Neuron (in vitro differentiated cells): ENCODE data around the gene DENND1C.

ENCODE experiments used
- H2AFZ ChIP-seq: one replicate; pipeline ENCODE4 v1.6.1; 2013; ENCODE audit warnings: low read depth, mild to moderate bottlenecking, inconsistent platforms, low read length, moderate library complexity
- H3K27me3 ChIP-seq: one replicate; pipeline ENCODE4 v1.6.1; 2013; ENCODE audit warnings: low read length; ENCODE audit not compliant: insufficient read depth
- H3K36me3 ChIP-seq: one replicate; pipeline ENCODE4 v1.6.1; 2013; ENCODE audit warnings: low read length; ENCODE audit not compliant: insufficient read depth
- H3K4me1 ChIP-seq: one replicate; pipeline ENCODE4 v1.6.1; 2013; ENCODE audit warnings: low read length; ENCODE audit not compliant: insufficient read depth
- H3K4me3 ChIP-seq: 2 replicates; pipeline ENCODE4 v1.5.1; 2013; ENCODE audit warnings: mild to moderate bottlenecking, low read length, moderate library complexity
- H3K9me3 ChIP-seq: one replicate; pipeline ENCODE4 v1.6.1; 2013; ENCODE audit warnings: low read length

DENND1C gene

GRCh38 chr19:6481541-6482342, at the start of gene DENND1C:
Gene DENND1C, minus strand, starts transcription at chr19:6481787. Its CDS starts 92 bp downstream, at chr19:6481695.
- no peak within 1 kb of the TSS for H2AFZ ChIP-seq
- H3K36me3 ChIP-seq: no peaks in the 10 kb centered on the region
- H3K9me3 ChIP-seq: peaks cover 4% of the 10 kb centered on the region
- no peaks in the 10 kb centered on the region for H3K4me1 ChIP-seq
- peaks cover 10% of the 10 kb centered on the region for H3K27me3 ChIP-seq
- no peak within 1 kb of the TSS for H3K4me3 ChIP-seq

- Histone ChIP-seq H2AFZ (peak within 1 kb of the TSS; percentile 50), H3K27me3 (peaks cover 22% of the 10 kb centered on the region), H3K9me3 (no peaks in the 10 kb centered on the region), H3K4me3 (peak within 1 kb of the TSS; percentile 38), H3K4me1 (peaks cover 9% of the 10 kb centered on the region), H3K36me3 (no peaks in the 10 kb centered on the region)
Observed at GRCh38 chr19:6530386-6531162, 49.0 kb upstream of the DENND1C start, which contains the start of gene TNFSF9. Gene TNFSF9, plus strand, starts transcription at chr19:6531026. Its CDS starts 11 bp downstream, at chr19:6531037.

GRCh38 chr19:6529937-6530385, 48.4 kb upstream of the DENND1C start:
- no peaks in the 10 kb centered on the region for H3K9me3 ChIP-seq
- H3K36me3 ChIP-seq: no peaks in the 10 kb centered on the region
- peaks cover 22% of the 10 kb centered on the region for H3K27me3 ChIP-seq
- H2AFZ ChIP-seq: no peak overlapping the region
- H3K4me1 ChIP-seq: peaks cover 9% of the 10 kb centered on the region
- H3K4me3 ChIP-seq: no peak overlapping the region

DNA sequence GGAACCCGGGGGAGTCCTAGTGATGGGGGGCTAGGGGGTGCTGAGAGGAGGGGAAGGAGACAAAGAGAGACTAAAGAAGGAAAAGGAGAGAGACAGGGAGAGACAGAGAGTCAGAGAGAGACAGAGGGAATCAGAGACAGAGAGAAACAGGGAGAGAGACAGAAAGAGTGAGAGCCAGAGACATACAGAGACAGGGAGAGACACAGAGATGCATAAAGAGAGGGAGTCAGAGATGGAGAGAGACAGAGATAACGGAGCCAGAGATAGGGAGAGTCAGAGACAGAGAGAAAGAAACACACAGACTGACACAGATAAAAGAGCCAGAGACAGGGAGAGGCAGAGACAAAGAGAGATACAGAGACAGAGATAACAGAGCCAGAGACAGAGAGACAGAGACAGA, 47.8 kb upstream of the DENND1C start:
- Histone ChIP-seq H3K9me3 (no peaks in the 10 kb centered on the region), H3K27me3 (peaks cover 22% of the 10 kb centered on the region), H3K4me1 (peaks cover 9% of the 10 kb centered on the region), H3K4me3 (no peak overlapping the region), H2AFZ (no peak overlapping the region), H3K36me3 (no peaks in the 10 kb centered on the region)

DNA sequence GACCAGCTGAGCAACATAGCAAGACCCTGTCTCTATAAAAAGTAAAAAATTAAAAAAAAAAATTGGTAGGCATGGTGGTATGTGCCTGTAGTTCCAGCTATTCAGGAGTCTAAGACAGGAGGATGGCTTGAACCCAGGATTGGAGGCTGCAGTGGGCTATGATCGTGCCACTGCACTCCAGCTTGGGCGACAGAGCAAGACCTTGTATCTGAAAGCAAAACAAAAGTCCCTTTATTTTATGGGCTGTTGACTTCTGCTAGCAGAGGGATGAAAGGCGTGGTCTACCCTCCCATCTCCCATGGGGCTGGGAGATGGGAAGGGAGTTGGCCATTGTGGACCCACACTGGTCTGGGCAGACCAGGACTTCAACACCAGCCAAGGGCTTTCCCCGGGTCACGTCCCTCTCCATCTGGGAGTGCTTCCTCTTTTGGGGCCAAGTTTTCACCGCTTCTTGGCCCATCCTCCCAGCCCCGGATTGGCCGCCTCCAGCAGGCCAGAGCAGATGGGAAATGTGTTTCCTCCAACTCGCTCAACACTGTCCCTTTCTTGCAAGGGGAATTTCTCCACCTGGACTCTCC, 47.0 kb upstream of the DENND1C start:
- Histone ChIP-seq H3K36me3 (no peaks in the 10 kb centered on the region), H3K9me3 (no peaks in the 10 kb centered on the region), H3K4me1 (peaks cover 9% of the 10 kb centered on the region), H2AFZ (no peak overlapping the region), H3K27me3 (peaks cover 22% of the 10 kb centered on the region), H3K4me3 (no peak overlapping the region)

GRCh38 chr19:6527893-6528543, 46.4 kb upstream of the DENND1C start:
- Histone ChIP-seq H2AFZ (no peak overlapping the region), H3K36me3 (no peaks in the 10 kb centered on the region), H3K9me3 (no peaks in the 10 kb centered on the region), H3K4me1 (peaks cover 9% of the 10 kb centered on the region), H3K27me3 (peaks cover 22% of the 10 kb centered on the region), H3K4me3 (no peak overlapping the region)

DNA sequence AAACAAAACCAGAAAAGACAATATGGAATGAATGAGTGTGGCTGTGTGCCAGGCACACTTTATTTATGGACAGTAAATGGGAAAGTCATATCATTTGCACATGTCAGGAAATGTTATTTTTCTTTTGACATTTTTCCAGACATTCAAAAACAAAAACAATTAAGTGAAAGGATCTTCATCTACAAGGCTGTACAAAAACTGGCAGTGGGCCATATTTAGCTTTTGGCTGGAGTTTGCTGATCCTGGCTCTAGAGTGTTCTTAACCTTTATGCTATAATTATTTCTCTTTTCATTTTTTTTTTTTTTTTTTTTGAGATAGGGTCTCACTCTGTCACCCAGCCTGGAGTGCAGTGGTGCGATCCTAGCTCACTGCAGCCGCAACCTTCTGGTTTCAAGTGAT, 42.7 kb upstream of the DENND1C start:
- Histone ChIP-seq H3K27me3 (no peaks in the 10 kb centered on the region), H2AFZ (no peak overlapping the region), H3K9me3 (no peaks in the 10 kb centered on the region), H3K4me1 (no peaks in the 10 kb centered on the region), H3K36me3 (no peaks in the 10 kb centered on the region), H3K4me3 (no peak overlapping the region)

GRCh38 chr19:6522712-6523111, 41.1 kb upstream of the DENND1C start:
- Histone ChIP-seq H3K27me3 (no peaks in the 10 kb centered on the region), H3K9me3 (no peaks in the 10 kb centered on the region), H3K4me3 (no peak overlapping the region), H2AFZ (no peak overlapping the region), H3K4me1 (no peaks in the 10 kb centered on the region), H3K36me3 (no peaks in the 10 kb centered on the region)

- no peaks in the 10 kb centered on the region for H3K9me3 ChIP-seq
- H3K4me3 ChIP-seq: no peak overlapping the region
- H3K27me3 ChIP-seq: no peaks in the 10 kb centered on the region
- no peak overlapping the region for H2AFZ ChIP-seq
- H3K4me1 ChIP-seq: no peaks in the 10 kb centered on the region
- H3K36me3 ChIP-seq: no peaks in the 10 kb centered on the region
Observed at GRCh38 chr19:6521718-6522646, 40.4 kb upstream of the DENND1C start.

DNA sequence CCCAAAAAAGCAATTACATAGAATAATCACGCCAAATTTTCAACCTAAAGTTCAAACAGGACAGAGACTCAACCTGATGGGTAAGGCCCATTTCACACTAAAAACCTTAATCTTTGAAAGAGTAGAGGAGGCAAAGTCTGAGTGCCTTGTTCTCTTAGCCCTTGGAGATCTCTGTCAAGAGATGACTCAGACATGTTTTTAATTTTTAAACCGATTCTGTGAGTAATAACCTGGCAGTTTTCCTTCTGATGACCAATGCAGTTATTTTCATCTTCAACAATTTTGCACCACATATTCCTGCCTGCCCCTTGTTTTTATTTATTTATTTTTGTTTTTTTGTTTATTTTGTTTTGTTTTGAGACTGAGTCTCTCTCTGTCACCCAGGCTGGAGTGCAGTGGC, 37.7 kb upstream of the DENND1C start:
- Histone ChIP-seq H3K4me3 (no peak overlapping the region), H3K27me3 (no peaks in the 10 kb centered on the region), H3K4me1 (peaks cover 2% of the 10 kb centered on the region)

GRCh38 chr19:6518145-6518911, 36.7 kb upstream of the DENND1C start:
- Histone ChIP-seq H3K36me3 (no peaks in the 10 kb centered on the region), H3K4me1 (peaks cover 2% of the 10 kb centered on the region), H2AFZ (no peak overlapping the region), H3K9me3 (no peaks in the 10 kb centered on the region), H3K27me3 (no peaks in the 10 kb centered on the region), H3K4me3 (no peak overlapping the region)

More for the DNA sequence above, 37.7 kb upstream of the DENND1C start:
- H2AFZ ChIP-seq: no peak overlapping the region
- no peaks in the 10 kb centered on the region for H3K9me3 ChIP-seq
- no peaks in the 10 kb centered on the region for H3K36me3 ChIP-seq
